Endothelial cell of umbilical vein (primary cell): ENCODE measurements around the gene CNTNAP2. TPM values are rescaled to one million over a fixed set of nuclear protein-coding genes. Genes with fewer than 3 reads are reported as not detected.

ENCODE experiments used
- BruUV-seq: library from RNA; stranded (reverse); fragments of 400-500 nt; replicated peaks from 2 replicates; lab custom pipeline; 2021; lab: Mats Ljungman, UMichigan
- CTCF ChIA-PET: fragments of 300-600, 350-600 bp; sonication (Branson Sonifier 250); formaldehyde crosslinking; loops from one replicate; lab custom pipeline; 2021; ENCODE audit warnings: antibody characterized with exemption, inconsistent platforms; lab: Charles Lee
- POLR2A ChIA-PET: fragments of 300-600, 350-600 bp; sonication (Branson Sonifier 250); formaldehyde crosslinking; loops from one replicate; lab custom pipeline; 2021; ENCODE audit warnings: antibody characterized with exemption, inconsistent platforms; lab: Charles Lee
- DNase-seq: peaks from one replicate; pipeline ENCODE4 v3.0.0-alpha.2; 2011; ENCODE audit warnings: low read depth, low spot score
- FAIRE-seq: peaks from 2 replicates; lab custom pipeline; 2011; peaks lifted over from hg19 to GRCh38; lab: Jason Lieb, UNC
- H2AFZ ChIP-seq: 2 replicates; pipeline ENCODE4 v1.6.0; 2012; ENCODE audit warnings: low read depth, low read length, control low read depth, inconsistent platforms
- H3K27ac ChIP-seq: 2 replicates; pipeline ENCODE4 v1.5.1; 2011; ENCODE audit warnings: low read depth, mild to moderate bottlenecking, control low read depth, low read length, moderate library complexity; ENCODE audit not compliant: insufficient read depth
- H3K27me3 ChIP-seq, 2 experiments: 2 replicates each; pipeline versions ENCODE4 v1.6.0 to v1.6.1; 2011; ENCODE audit warnings: low read length in 2 of 2, mixed read lengths in 1 of 2; ENCODE audit not compliant: control insufficient read depth in 2 of 2, insufficient read depth in 2 of 2
- H3K36me3 ChIP-seq, 2 experiments: 2 replicates in 1 of 2; 3 replicates in 1 of 2; pipeline ENCODE4 v1.5.1; 2011; ENCODE audit warnings: low read length in 2 of 2, mild to moderate bottlenecking in 1 of 2, moderate library complexity in 1 of 2; ENCODE audit not compliant: control insufficient read depth in 2 of 2, insufficient read depth in 2 of 2; ENCODE audit errors: extremely low read depth in 1 of 2
- H3K4me1 ChIP-seq: 3 replicates; pipeline ENCODE4 v1.5.1; 2011; ENCODE audit warnings: mild to moderate bottlenecking, low read length; ENCODE audit not compliant: control insufficient read depth, insufficient read depth; ENCODE audit errors: extremely low read depth
- H3K4me2 ChIP-seq: 2 replicates; pipeline ENCODE4 v1.6.1; 2011; ENCODE audit warnings: low read length, control low read depth, mixed read lengths; ENCODE audit not compliant: insufficient read depth
- H3K4me3 ChIP-seq, 3 experiments: fragments of 200-600 bp in 1 of 3; sonication (generic), shearing (Covaris generic) in 1 of 3; replicated peaks in 1 of 3; 2 replicates each; pipeline ENCODE4 v1.5.1; 2011 to 2016; ENCODE audit warnings: control low read depth in 3 of 3, low read length in 3 of 3, mild to moderate bottlenecking in 2 of 3, inconsistent platforms in 1 of 3, low read depth in 1 of 3, moderate library complexity in 1 of 3; ENCODE audit not compliant: insufficient read depth in 1 of 3
- H3K79me2 ChIP-seq: 2 replicates; pipeline ENCODE4 v1.6.0; 2012; ENCODE audit warnings: low read length, inconsistent platforms; ENCODE audit not compliant: control insufficient read depth, insufficient read depth
- H3K9ac ChIP-seq: replicated peaks from 2 replicates; pipeline ENCODE3; 2011; ENCODE audit warnings: low read length, control low read depth; ENCODE audit not compliant: insufficient read depth; ENCODE audit errors: extremely low read depth
- H3K9me1 ChIP-seq: replicated peaks from 3 replicates; pipeline ENCODE4 v1.6.0; 2011; ENCODE audit warnings: mild to moderate bottlenecking, low read length; ENCODE audit not compliant: control insufficient read depth, insufficient read depth; ENCODE audit errors: extremely low read depth
- H3K9me3 ChIP-seq: replicated peaks from 2 replicates; pipeline ENCODE4 v1.5.1; 2012; ENCODE audit warnings: low read length, inconsistent platforms; ENCODE audit not compliant: control insufficient read depth, insufficient read depth
- H4K20me1 ChIP-seq: replicated peaks from 2 replicates; pipeline ENCODE3; 2011; ENCODE audit warnings: mild to moderate bottlenecking, low read length; ENCODE audit not compliant: control insufficient read depth, insufficient read depth; ENCODE audit errors: extremely low read depth
- EZH2 ChIP-seq: IDR thresholded peaks from 2 replicates; pipeline ENCODE4 v1.6.1; 2012; ENCODE audit warnings: borderline replicate concordance, low read depth, mild to moderate bottlenecking, moderate library complexity, low read length, inconsistent platforms; ENCODE audit not compliant: severe bottlenecking
- FOS ChIP-seq: IDR thresholded peaks from 2 replicates; pipeline ENCODE4 v1.6.1; 2011; ENCODE audit warnings: mild to moderate bottlenecking, low read length, moderate library complexity, borderline replicate concordance; ENCODE audit not compliant: insufficient read depth
- GATA2 ChIP-seq: IDR thresholded peaks from 2 replicates; pipeline ENCODE4 v1.7.0; 2011; ENCODE audit warnings: low read depth, mild to moderate bottlenecking, moderate library complexity, mixed read lengths, low read length; ENCODE audit not compliant: insufficient read length, insufficient read depth
- JUN ChIP-seq: IDR thresholded peaks from 2 replicates; pipeline ENCODE4 v1.6.1; 2011; ENCODE audit warnings: borderline replicate concordance, low read depth; ENCODE audit not compliant: insufficient read length, insufficient read depth
- MAX ChIP-seq: IDR thresholded peaks from 2 replicates; pipeline ENCODE4 v1.6.1; 2011; ENCODE audit not compliant: insufficient read depth, insufficient read length
- MYC ChIP-seq: IDR thresholded peaks from one replicate; pipeline ENCODE4 v1.6.1; 2011; ENCODE audit warnings: mild to moderate bottlenecking, low read depth, low read length
- POLR2A ChIP-seq: IDR thresholded peaks from 2 replicates; pipeline ENCODE4 v1.6.1; 2012; ENCODE audit warnings: low read depth, mild to moderate bottlenecking, control low read depth, low read length
- POLR2AphosphoS5 ChIP-seq: IDR thresholded peaks from 2 replicates; pipeline ENCODE4 v1.6.1; 2012; ENCODE audit warnings: low read depth, mild to moderate bottlenecking, control low read depth, low read length, moderate library complexity; ENCODE audit not compliant: insufficient read depth
- dilution Hi-C: fragments of 300-500 bp; cut with MboI; formaldehyde crosslinking; loops from one replicate; pipeline ENCODE4 v1.15.0; 2019; ENCODE audit warnings: low sequenced_read_pairs; ENCODE audit not compliant: extremely low pct_ligation_motif_present
- intact Hi-C: fragments of 100-400 bp; cut with micrococcal nuclease; formaldehyde crosslinking; loops from one replicate; pipeline ENCODE4 v1.10.0; 2022
- polyA plus RNA-seq, 4 experiments: library from polyadenylated mRNA; depleted of rRNA in 3 of 4; stranded (reverse) in 3 of 4; unstranded in 1 of 4; fragments of >200 nt; gene quantifications; 2 replicates each; pipeline versions ENCODE4 v1.2.1 to v1.2.3, GENCODE V29; 2011 to 2012; ENCODE audit warnings: missing spikeins in 1 of 4
- total RNA-seq: library from RNA; stranded (reverse); gene quantifications from 2 replicates; pipeline ENCODE4 v1.2.3, GENCODE V29; 2021
- TF ChIP-seq, protein P1 (sequence below), 2 donors: IDR thresholded peaks; 1 replicate in 1 of 2; 2 replicates in 1 of 2; pipeline ENCODE4 v1.5.1; 2011; ENCODE audit warnings: low read length in 2 of 2, mild to moderate bottlenecking in 2 of 2, moderate library complexity in 2 of 2, control low read depth in 1 of 2, inconsistent platforms in 1 of 2, low read depth in 1 of 2; ENCODE audit not compliant: insufficient read depth in 1 of 2; ENCODE audit errors: extremely low read depth in 1 of 2

Gene CNTNAP2
- total and polyA plus RNA-seq, 2 donors (not counting 3 experiments of a cell fraction or from before 2014, with no cell fraction given): not detected

DNA sequence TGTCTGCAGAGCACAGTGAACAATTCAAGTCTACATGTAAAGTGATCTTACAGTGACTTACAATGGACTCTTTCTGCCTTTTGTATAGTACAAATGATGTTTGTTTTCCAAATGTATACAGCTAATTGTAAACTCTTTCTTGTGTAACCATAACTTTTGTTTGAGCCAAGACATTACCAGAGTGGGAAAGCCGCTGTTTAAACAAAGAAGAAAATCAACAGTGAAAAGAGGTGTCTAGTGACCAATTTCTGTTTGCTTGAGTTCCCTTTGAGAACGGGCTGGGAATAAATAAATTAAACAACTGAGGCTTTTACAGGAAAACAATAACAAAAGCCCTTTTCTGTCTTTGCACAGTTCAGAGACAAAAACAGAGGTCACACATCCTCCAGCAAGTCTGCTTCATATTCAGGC lies 1163.4 kb downstream of the CNTNAP2 start:
- no peaks in the 10 kb centered on the region for H3K9me1 ChIP-seq
- dilution Hi-C loops: no loop called here
- H3K79me2 ChIP-seq: no peaks in the 10 kb centered on the region
- no peaks in the 10 kb centered on the region for H3K4me1 ChIP-seq
- intact Hi-C loops: no loop called here
- BruUV-seq: no TSS peak
- no peaks in the 10 kb centered on the region for H4K20me1 ChIP-seq
- ChIA-PET CTCF (no interaction called here), POLR2A (no interaction called here)
- no peaks in the 10 kb centered on the region for H3K27me3 ChIP-seq
- no peak overlapping the region for H3K4me2 ChIP-seq
- peaks cover 2% of the 10 kb centered on the region for H3K9me3 ChIP-seq
- no peak overlapping the region for H3K27ac ChIP-seq
- TF ChIP-seq POLR2AphosphoS5 (no peak), FOS (no peak), EZH2 (no peak), POLR2A (no peak), MYC (no peak), GATA2 (no peak), JUN (no peak), MAX (no peak)
- TF ChIP-seq, protein P1, sequence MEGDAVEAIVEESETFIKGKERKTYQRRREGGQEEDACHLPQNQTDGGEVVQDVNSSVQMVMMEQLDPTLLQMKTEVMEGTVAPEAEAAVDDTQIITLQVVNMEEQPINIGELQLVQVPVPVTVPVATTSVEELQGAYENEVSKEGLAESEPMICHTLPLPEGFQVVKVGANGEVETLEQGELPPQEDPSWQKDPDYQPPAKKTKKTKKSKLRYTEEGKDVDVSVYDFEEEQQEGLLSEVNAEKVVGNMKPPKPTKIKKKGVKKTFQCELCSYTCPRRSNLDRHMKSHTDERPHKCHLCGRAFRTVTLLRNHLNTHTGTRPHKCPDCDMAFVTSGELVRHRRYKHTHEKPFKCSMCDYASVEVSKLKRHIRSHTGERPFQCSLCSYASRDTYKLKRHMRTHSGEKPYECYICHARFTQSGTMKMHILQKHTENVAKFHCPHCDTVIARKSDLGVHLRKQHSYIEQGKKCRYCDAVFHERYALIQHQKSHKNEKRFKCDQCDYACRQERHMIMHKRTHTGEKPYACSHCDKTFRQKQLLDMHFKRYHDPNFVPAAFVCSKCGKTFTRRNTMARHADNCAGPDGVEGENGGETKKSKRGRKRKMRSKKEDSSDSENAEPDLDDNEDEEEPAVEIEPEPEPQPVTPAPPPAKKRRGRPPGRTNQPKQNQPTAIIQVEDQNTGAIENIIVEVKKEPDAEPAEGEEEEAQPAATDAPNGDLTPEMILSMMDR (IDR thresholded peaks at IDR 0.05; ENCODE audit: extremely low read depth in 1 of 2, insufficient read depth in 1 of 2, low read depth in 1 of 2, low read length in 2 of 2): no peak
- no peak overlapping the region for H3K4me3 ChIP-seq
- no peak for FAIRE-seq
- DNase-seq: no peak
- H2AFZ ChIP-seq: no peak overlapping the region
- H3K36me3 ChIP-seq: no peaks in the 10 kb centered on the region
- no peak overlapping the region for H3K9ac ChIP-seq
